ENCODE results near the gene CPD. TPM values are rescaled to one million over a fixed set of nuclear protein-coding genes. Genes with fewer than 3 reads are reported as not detected.

CPD gene
- total RNA-seq, 2 experiments from 2014 or later, result 26.2 to 30.7 TPM

DNA sequence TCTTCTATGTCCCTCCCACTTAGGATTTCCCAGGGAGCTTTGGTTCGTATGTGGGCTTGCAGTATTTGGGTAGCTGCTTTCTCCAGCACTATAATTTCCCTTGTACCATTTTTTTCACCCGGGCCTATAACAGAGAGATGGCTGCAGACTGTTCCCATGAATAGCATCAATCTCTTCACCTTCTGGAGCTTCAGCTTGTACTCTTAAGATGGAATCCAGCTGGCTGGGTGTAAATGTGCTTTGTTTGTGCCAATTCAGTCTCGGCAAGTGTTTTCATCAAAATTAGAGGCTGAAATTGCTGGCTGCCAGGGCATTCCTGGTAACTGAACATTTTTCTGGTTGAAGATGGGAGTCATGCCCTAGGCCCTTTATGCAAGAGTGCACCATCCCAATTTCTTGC, 12.2 kb upstream of the CPD start:
- peaks cover 0 to 6% of the 10 kb centered on the region in 2 experiments for H3K9me3 ChIP-seq (ENCODE audit: control insufficient read depth in 1 of 2, insufficient read depth in 1 of 2, low read length in 2 of 2)
- peaks cover 27% of the 10 kb centered on the region for H3K4me1 ChIP-seq (ENCODE audit: insufficient read depth, low read length)
- Mint-ChIP-seq H3K4me3 (no peak overlapping the region), H3K36me3 (ENCODE audit: low read depth) (no peaks in the 10 kb centered on the region), H3K4me1 (ENCODE audit: low read depth) (peaks cover 30% of the 10 kb centered on the region), H3K9me3 (peaks cover 3% of the 10 kb centered on the region), H3K27ac (no peak overlapping the region), H3K27me3 (no peaks in the 10 kb centered on the region)
- DNase-seq, result no peak
- no peak overlapping the region for H3K27ac ChIP-seq (ENCODE audit: low read depth in 1 of 2, low read length in 2 of 2)
- no peak overlapping the region for H3K4me3 ChIP-seq (ENCODE audit: low read length)
- H3K36me3 ChIP-seq (ENCODE audit: insufficient read depth, low read length), result no peaks in the 10 kb centered on the region
- ATAC-seq (ENCODE audit: poor library complexity), result no peak
- TF ChIP-seq, protein P1, sequence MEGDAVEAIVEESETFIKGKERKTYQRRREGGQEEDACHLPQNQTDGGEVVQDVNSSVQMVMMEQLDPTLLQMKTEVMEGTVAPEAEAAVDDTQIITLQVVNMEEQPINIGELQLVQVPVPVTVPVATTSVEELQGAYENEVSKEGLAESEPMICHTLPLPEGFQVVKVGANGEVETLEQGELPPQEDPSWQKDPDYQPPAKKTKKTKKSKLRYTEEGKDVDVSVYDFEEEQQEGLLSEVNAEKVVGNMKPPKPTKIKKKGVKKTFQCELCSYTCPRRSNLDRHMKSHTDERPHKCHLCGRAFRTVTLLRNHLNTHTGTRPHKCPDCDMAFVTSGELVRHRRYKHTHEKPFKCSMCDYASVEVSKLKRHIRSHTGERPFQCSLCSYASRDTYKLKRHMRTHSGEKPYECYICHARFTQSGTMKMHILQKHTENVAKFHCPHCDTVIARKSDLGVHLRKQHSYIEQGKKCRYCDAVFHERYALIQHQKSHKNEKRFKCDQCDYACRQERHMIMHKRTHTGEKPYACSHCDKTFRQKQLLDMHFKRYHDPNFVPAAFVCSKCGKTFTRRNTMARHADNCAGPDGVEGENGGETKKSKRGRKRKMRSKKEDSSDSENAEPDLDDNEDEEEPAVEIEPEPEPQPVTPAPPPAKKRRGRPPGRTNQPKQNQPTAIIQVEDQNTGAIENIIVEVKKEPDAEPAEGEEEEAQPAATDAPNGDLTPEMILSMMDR (IDR thresholded peaks at IDR 0.05), result no peak
- intact Hi-C loops (cut with DNase I, micrococcal nuclease), result no loop called here
- POLR2A ChIA-PET, result no interaction called here
- no peaks in the 10 kb centered on the region for H3K27me3 ChIP-seq (ENCODE audit: control insufficient read depth in 1 of 2, insufficient read depth in 2 of 2, low read length in 2 of 2)
- CTCF ChIA-PET, result no interaction called here

- H3K27ac ChIP-seq (ENCODE audit: low read depth in 1 of 2, low read length in 2 of 2), result no peak overlapping the region
- H3K4me1 ChIP-seq (ENCODE audit: insufficient read depth, low read length), result peaks cover 8% of the 10 kb centered on the region
- no peaks in the 10 kb centered on the region for H3K27me3 Mint-ChIP-seq
- H3K4me1 Mint-ChIP-seq (ENCODE audit: low read depth), result peaks cover 13% of the 10 kb centered on the region
- no peaks in the 10 kb centered on the region for H3K9me3 ChIP-seq (ENCODE audit: control insufficient read depth in 1 of 2, insufficient read depth in 1 of 2, low read length in 2 of 2)
- H3K27ac Mint-ChIP-seq, result no peak overlapping the region
- H3K9me3 Mint-ChIP-seq, result peaks cover under 1% of the 10 kb centered on the region
- DNase-seq (no peak), ATAC-seq (ENCODE audit: poor library complexity) (no peak)
- no peaks in the 10 kb centered on the region for H3K36me3 ChIP-seq (ENCODE audit: insufficient read depth, low read length)
- TF ChIP-seq, protein P1 (IDR thresholded peaks at IDR 0.05), result no peak
- no peak overlapping the region for H3K4me3 Mint-ChIP-seq
- POLR2A ChIA-PET, result no interaction called here
- no peaks in the 10 kb centered on the region for H3K27me3 ChIP-seq (ENCODE audit: control insufficient read depth in 1 of 2, insufficient read depth in 2 of 2, low read length in 2 of 2)
- intact Hi-C loops (cut with DNase I, micrococcal nuclease), result no loop called here
- H3K4me3 ChIP-seq (ENCODE audit: low read length), result no peak overlapping the region
- CTCF ChIA-PET, result no interaction called here
- no peaks in the 10 kb centered on the region for H3K36me3 Mint-ChIP-seq (ENCODE audit: low read depth)
Measured at GRCh38 chr17:30368912-30369720, 9.6 kb upstream of the CPD start.

GRCh38 chr17:30369995-30370394, 8.7 kb upstream of the CPD start:
- ChIA-PET CTCF (no interaction called here), POLR2A (no interaction called here)
- no peaks in the 10 kb centered on the region for H3K27me3 Mint-ChIP-seq
- H3K36me3 Mint-ChIP-seq (ENCODE audit: low read depth), result no peaks in the 10 kb centered on the region
- peaks cover 10% of the 10 kb centered on the region for H3K4me1 Mint-ChIP-seq (ENCODE audit: low read depth)
- H3K9me3 Mint-ChIP-seq, result no peaks in the 10 kb centered on the region
- Histone ChIP-seq H3K4me1 (ENCODE audit: insufficient read depth, low read length) (peaks cover under 1% of the 10 kb centered on the region), H3K4me3 (ENCODE audit: low read length) (no peak overlapping the region), H3K9me3 (ENCODE audit: control insufficient read depth in 1 of 2, insufficient read depth in 1 of 2, low read length in 2 of 2) (no peaks in the 10 kb centered on the region), H3K36me3 (ENCODE audit: insufficient read depth, low read length) (no peaks in the 10 kb centered on the region), H3K27me3 (ENCODE audit: control insufficient read depth in 1 of 2, insufficient read depth in 2 of 2, low read length in 2 of 2) (no peaks in the 10 kb centered on the region), H3K27ac (ENCODE audit: low read depth in 1 of 2, low read length in 2 of 2) (no peak overlapping the region)
- ATAC-seq (ENCODE audit: poor library complexity) (no peak), DNase-seq (no peak)
- no peak overlapping the region for H3K4me3 Mint-ChIP-seq
- no peak overlapping the region for H3K27ac Mint-ChIP-seq
- intact Hi-C loops (cut with DNase I, micrococcal nuclease), result loop anchor here in 1 of 2 experiments (10.0 kb wide), 2 partner anchors 345 to 455 kb away; partner anchors contain the start of gene CRLF3
- TF ChIP-seq, protein P1 (IDR thresholded peaks at IDR 0.05), result no peak

Measured in CD4-positive, alpha-beta T cell (primary cell).